ENCODE measurements around the gene PPP1R7. TPM values are rescaled to one million over a fixed set of nuclear protein-coding genes. Genes with fewer than 3 reads are reported as not detected.
A peak's percentile ranks its signal among the peaks of the same experiment; 100 is the strongest.

PPP1R7 gene
- total and polyA plus RNA-seq, 8 donors = 61.6 to 80.0 (median 71.3) TPM

GRCh38 chr2:241140445-241140840, 9.8 kb upstream of the PPP1R7 start:
- ATAC-seq (no peak), DNase-seq (peak in 1 of 4 donors; percentile 6)
- intact Hi-C loops (cut with DNase I) = no loop called here
- H3K27me3 ChIP-seq = no peaks in the 10 kb centered on the region
- peaks cover 0 to 38% of the 10 kb centered on the region in 2 donors for H3K36me3 ChIP-seq
- H3K27ac ChIP-seq = no peak overlapping the region
- H3K4me1 ChIP-seq = no peaks in the 10 kb centered on the region
- H3K4me3 ChIP-seq = no peak overlapping the region
- H3K9me3 ChIP-seq = no peaks in the 10 kb centered on the region
- TF ChIP-seq CTCF (IDR thresholded peaks at IDR 0.05) = no peak

GRCh38 chr2:241141214-241141770, 9.0 kb upstream of the PPP1R7 start:
- Histone ChIP-seq H3K27ac (no peak overlapping the region), H3K4me3 (no peak overlapping the region), H3K27me3 (no peaks in the 10 kb centered on the region), H3K36me3 (peaks cover 0 to 38% of the 10 kb centered on the region in 2 donors), H3K9me3 (no peaks in the 10 kb centered on the region), H3K4me1 (no peaks in the 10 kb centered on the region)
- DNase-seq (peak in 2 of 4 donors; percentile 11 to 53), ATAC-seq (no peak)
- no peak for TF ChIP-seq CTCF (IDR thresholded peaks at IDR 0.05)
- intact Hi-C loops (cut with DNase I) = no loop called here

GRCh38 chr2:241142063-241142462, 8.2 kb upstream of the PPP1R7 start:
- intact Hi-C loops (cut with DNase I) = no loop called here
- Histone ChIP-seq H3K4me1 (no peaks in the 10 kb centered on the region), H3K4me3 (no peak overlapping the region), H3K36me3 (peaks cover 0 to 32% of the 10 kb centered on the region in 2 donors), H3K27ac (no peak overlapping the region), H3K27me3 (no peaks in the 10 kb centered on the region), H3K9me3 (no peaks in the 10 kb centered on the region)
- peak in 1 of 4 donors; percentile 11 for DNase-seq
- no peak for TF ChIP-seq CTCF (IDR thresholded peaks at IDR 0.05)
- no peak for ATAC-seq

GRCh38 chr2:241142593-241142992, 7.7 kb upstream of the PPP1R7 start:
- H3K36me3 ChIP-seq = peaks cover 0 to 27% of the 10 kb centered on the region in 2 donors
- no peak overlapping the region for H3K4me3 ChIP-seq
- H3K9me3 ChIP-seq = no peaks in the 10 kb centered on the region
- no peaks in the 10 kb centered on the region for H3K4me1 ChIP-seq
- DNase-seq (peak in 1 of 4 donors; percentile 24), ATAC-seq (no peak)
- TF ChIP-seq CTCF (IDR thresholded peaks at IDR 0.05) = no peak
- no peak overlapping the region for H3K27ac ChIP-seq
- H3K27me3 ChIP-seq = no peaks in the 10 kb centered on the region
- intact Hi-C loops (cut with DNase I) = no loop called here

- intact Hi-C loops (cut with DNase I) = no loop called here
- no peak for TF ChIP-seq CTCF (IDR thresholded peaks at IDR 0.05)
- no peak for ATAC-seq
- Histone ChIP-seq H3K4me3 (no peak overlapping the region), H3K27ac (no peak overlapping the region), H3K27me3 (no peaks in the 10 kb centered on the region), H3K9me3 (no peaks in the 10 kb centered on the region), H3K36me3 (peaks cover 0 to 6% of the 10 kb centered on the region in 2 donors), H3K4me1 (peaks cover 5 to 17% of the 10 kb centered on the region in 2 donors)
- no peak for DNase-seq
Observed at GRCh38 chr2:241146286-241146685, 4.0 kb upstream of the PPP1R7 start.

Data from left lung (tissue), 10 donors.